GM19395 (cell line): ENCODE results near the gene ZNF223.

Experiments
- ATAC-seq: cut with Tn5 transposase; IDR thresholded peaks from one replicate; pipeline ENCODE4 v1.9.1; 2021; ENCODE audit warnings: mild to moderate bottlenecking, moderate library complexity; ENCODE audit not compliant: unreplicated experiment

Gene ZNF223

GRCh38 chr19:44051650-44052402 lies at the start of gene ZNF223:
ZNF223 (plus strand) TSS chr19:44052036; CDS start chr19:44055177, 3,141 bp downstream.
- ATAC-seq = no peak

DNA sequence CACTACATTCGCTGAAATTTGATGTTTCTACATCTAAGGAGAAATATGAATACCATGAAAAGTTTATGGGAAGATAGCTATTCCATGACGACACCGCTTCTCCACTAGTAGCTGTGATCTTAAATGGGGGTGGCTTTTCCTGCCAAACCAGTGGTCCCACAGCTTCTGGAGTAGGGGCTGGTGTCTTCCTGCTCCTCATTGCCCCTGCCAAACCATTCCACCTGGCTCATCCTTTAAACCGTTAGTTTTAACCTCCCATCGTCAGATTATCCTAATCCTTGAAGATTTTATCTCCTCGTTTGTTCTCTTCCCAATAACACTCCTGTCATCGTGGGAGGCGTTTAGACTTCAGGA lies 49.6 kb upstream of the ZNF223 start:
- no peak for ATAC-seq

- ATAC-seq = peak; percentile 89
Observed at GRCh38 chr19:44002566-44003460, 49.0 kb upstream of the ZNF223 start, which contains the start of gene ZNF230. ZNF230 (plus strand) TSS chr19:44002957; CDS start chr19:44007079, 4,122 bp downstream.

- ATAC-seq = peak; percentile 31
Observed at GRCh38 chr19:44003461-44004009, 48.3 kb upstream of the ZNF223 start.

DNA sequence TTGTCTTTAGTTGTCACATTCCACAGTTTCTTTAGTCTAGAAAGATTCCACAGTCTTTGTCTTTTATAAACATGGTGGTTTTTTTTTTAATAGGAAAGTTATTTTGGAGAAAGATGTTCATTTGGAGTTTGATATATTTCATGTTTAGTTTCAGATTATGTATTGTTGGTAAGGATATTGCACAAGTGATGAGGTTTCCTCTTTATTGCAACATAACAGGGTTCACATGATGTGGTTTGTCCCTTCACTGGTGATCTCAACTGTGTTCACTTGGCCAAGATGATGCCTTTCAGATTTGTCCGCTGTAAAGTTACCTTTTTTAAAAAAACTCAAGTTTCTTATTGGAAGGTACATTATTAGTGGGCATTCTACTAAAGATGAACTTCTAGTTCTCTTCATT lies 45.9 kb upstream of the ZNF223 start:
- ATAC-seq = no peak

DNA sequence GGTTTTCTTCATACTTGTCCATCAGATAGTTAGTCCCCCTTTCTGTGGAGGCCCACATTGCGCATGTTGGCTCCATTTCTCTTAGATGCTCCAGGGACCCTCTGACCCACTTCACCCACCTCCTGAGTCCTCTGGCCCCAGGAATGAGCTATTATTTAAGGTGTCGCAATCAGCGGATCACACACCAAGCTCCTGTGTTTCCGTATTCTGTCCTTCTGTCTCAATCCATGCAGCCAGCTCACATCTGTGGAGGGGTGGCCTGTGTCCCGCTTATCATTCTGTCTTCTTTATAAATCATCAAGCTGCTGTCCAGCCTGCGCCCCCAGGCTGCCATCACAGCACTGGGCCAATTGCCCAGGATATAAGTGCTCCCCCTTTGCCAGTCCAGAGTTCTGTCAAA lies 44.4 kb upstream of the ZNF223 start:
- no peak for ATAC-seq

- ATAC-seq = no peak
Observed at GRCh38 chr19:44010468-44010867, 41.4 kb upstream of the ZNF223 start.

DNA sequence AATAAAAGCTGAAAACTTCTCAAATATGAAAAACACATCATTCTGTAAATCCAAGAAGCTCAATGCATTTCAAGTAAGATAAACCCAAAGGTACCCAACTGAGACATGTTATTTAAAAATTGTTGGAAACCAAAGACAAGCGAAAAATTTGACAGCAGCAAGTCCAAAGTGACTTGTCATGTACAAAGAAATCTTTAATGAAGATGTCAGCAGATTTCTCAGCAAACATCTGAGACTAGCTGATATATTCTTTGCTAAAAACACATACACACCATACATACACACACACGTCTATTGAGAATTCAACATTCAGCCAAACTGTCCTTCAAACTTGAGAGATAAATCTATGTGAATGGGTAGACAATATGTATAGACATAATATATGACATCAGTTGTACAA lies 32.3 kb upstream of the ZNF223 start:
- no peak for ATAC-seq

GRCh38 chr19:44021221-44021620 lies 30.6 kb upstream of the ZNF223 start:
- no peak for ATAC-seq

- no peak for ATAC-seq
Observed at GRCh38 chr19:44024900-44025216, 27.0 kb upstream of the ZNF223 start.

- peak; percentile 96 for ATAC-seq
Observed at GRCh38 chr19:44025217-44025936, 26.5 kb upstream of the ZNF223 start, which contains the start of gene ZNF222. ZNF222 (plus strand) TSS chr19:44025379; CDS start chr19:44025437, 58 bp downstream.

GRCh38 chr19:44026622-44027021 lies 25.2 kb upstream of the ZNF223 start:
- ATAC-seq = no peak

DNA sequence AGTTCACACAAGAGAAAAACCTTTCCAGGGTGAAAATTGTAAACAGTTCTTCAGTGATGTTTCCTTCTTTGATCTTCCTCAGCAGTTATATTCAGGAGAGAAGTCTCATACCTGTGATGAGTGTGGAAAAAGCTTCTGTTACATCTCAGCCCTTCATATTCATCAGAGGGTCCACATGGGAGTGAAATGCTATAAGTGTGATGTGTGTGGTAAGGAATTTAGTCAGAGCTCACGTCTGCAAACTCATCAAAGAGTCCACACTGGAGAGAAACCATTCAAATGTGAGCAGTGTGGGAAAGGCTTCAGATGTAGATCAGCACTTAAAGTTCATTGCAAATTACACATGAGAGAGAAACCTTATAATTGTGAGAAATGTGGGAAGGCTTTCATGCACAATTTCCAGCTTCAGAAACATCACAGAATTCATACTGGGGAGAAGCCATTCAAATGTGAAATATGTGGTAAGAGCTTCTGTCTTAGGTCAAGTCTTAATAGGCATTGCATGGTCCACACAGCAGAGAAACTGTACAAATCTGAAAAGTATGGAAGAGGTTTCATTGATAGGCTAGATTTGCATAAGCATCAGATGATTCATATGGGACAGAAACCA lies 19.7 kb upstream of the ZNF223 start:
- no peak for ATAC-seq

DNA sequence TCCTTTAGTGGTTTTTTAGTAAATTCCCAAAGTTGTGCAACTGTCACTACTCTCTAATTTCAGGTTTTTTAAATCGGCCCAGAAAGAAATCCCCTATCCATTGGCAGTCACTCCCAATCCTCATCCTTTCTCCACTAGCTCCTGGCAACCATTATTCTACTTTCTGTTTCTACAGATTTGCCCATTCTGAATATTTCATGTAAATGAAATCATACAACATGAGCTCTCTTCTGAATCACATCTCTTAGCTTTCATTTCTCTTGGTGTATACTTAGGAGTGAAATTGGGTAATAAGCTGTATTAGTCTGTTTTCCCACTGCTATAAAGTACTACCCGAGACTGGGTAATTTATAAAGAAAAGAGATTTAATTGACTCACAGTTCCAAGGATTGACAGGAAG lies 9.7 kb upstream of the ZNF223 start:
- no peak for ATAC-seq

DNA sequence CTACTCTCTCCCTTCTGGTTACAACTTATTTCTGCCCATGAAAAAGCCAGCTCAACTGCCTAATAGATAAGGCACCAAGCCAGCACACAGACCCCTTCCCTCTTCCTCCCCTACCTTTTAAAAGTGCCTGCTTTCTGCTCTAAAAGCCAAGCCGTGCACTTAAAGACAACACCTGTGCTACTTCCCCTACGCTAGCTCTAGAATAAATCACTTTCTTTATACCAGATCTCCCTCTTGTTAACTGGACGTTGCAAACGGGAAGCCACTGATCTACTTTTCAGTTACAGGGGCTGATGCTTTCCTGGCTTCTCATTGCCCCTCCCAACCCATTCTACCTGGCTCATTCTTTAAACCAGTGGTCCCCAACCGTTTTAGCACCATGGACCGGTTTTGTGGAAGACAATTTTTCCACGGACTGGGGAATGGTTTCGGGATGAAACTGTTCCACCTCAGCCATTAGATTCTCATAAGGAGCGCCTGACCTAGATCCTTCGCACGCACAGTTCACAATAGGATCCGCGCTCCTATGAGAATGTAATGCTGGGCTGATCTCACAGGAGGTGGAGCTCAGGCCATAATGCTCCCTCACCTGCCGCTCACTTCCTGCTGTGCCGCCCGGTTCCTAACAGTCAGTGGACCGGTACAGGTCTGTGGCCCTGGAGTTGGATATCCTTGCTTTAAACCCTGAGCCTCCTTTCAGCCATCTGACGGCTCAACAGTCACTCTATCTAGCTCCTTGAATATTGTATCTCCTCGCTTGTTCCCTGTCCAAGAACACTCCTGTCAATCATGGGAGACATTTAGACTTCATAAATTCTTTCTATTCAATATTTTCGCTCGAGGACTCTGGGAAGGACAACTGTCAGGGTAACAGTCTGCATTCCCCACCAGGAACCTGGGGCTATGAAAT lies 841 bp upstream of the ZNF223 start:
- no peak for ATAC-seq

DNA sequence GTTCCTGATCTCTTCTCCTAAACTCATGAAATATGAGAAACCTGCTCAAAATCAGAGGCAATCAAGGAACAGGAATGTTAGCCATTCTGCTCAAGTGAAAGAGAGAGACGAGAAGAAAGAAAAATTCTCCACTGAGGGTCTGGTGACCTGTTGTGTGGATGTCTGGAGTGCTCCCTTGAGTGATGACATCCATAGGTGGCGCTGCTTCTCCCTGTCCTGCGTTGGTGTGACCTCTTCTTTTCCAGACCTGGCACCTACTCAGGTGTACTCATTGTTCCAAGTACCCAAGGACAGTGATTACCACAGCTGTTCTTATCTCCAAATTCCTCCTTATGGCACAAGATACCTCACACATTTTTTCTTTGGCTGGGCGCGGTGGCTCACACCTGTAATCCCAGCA lies 4.0 kb downstream of the ZNF223 start:
- ATAC-seq = no peak

- no peak for ATAC-seq
Observed at GRCh38 chr19:44059229-44059628, 7.4 kb downstream of the ZNF223 start.

DNA sequence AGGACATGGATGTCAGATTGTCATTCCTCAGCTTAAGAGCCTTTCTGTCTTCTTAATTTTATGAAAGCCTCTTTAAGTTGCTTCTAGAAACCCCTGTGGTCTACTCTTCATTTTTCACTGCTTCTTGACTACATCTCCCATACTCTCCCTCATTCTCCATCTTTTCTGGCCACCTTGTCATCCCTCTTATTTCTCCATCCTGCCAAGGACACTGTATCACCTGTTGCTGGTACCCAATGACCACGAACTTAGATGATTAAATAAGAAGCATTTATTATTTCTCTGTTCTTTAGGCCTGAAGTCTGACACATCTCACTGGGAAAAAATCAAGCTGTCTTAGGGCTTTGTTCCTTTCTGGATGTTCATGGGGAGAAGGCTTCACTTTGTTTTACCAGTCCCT lies 9.2 kb downstream of the ZNF223 start:
- no peak for ATAC-seq

- ATAC-seq = no peak
Observed at GRCh38 chr19:44066305-44066704, 14.5 kb downstream of the ZNF223 start.

DNA sequence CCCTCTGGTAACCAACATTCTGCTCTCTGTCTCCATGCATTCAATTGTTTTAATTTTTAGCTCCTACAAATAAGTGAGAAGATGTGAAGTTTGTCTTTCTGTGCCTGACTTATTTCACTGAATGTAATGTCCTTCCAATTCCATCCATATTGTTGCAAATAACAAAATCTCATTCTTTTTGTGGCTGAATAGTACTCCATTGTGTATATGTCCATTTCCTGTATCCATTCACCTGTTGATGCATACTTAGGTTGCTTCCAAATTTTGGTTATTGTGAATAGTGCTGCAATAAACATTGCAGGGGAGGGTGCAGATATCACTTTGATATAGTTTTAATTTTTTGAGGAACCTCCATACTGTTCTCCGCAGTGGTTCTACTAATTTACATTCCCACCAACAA lies 17.6 kb downstream of the ZNF223 start:
- ATAC-seq = no peak
